MCF 10A (cell line): Measurements from ENCODE around the gene ZNF487. TPM values are rescaled to one million over a fixed set of nuclear protein-coding genes. Genes with fewer than 3 reads are reported as not detected.
A peak's percentile ranks its signal among the peaks of the same experiment; 100 is the strongest.

ENCODE experiments used
- BruUV-seq: library from RNA; stranded (reverse); fragments of 400-500 nt; replicated peaks from 2 replicates; lab custom pipeline; 2021; lab: Mats Ljungman, UMichigan
- CTCF ChIA-PET: fragments of 300-600 bp; sonication (Branson Sonifier 250); formaldehyde crosslinking; extraction: SDS; loops from one replicate; lab custom pipeline; 2021; ENCODE audit warnings: antibody characterized with exemption, inconsistent platforms; lab: Yijun Ruan, JAX
- POLR2A ChIA-PET: fragments of 300-600, 350-650 bp; sonication (Branson Sonifier 250); formaldehyde crosslinking; extraction: SDS; loops from one replicate; lab custom pipeline; 2020; ENCODE audit warnings: antibody characterized with exemption, inconsistent platforms; lab: Yijun Ruan, JAX
- DNase-seq: peaks from one replicate; pipeline ENCODE4 v3.0.0-alpha.2; 2018; ENCODE audit not compliant: unreplicated experiment
- H3K27ac Mint-ChIP-seq: one replicate; pipeline ENCODE4 v1.8.0; 2022; ENCODE audit warnings: mild to moderate bottlenecking, low read depth, mixed read lengths; ENCODE audit not compliant: unreplicated experiment
- H3K27me3 Mint-ChIP-seq: one replicate; pipeline ENCODE4 v1.8.0; 2022; ENCODE audit warnings: mixed read lengths; ENCODE audit not compliant: insufficient read depth, unreplicated experiment
- H3K36me3 Mint-ChIP-seq: one replicate; pipeline ENCODE4 v1.8.0; 2022; ENCODE audit warnings: mild to moderate bottlenecking, moderate library complexity, mixed read lengths; ENCODE audit not compliant: insufficient read depth, unreplicated experiment
- H3K4me1 Mint-ChIP-seq: one replicate; pipeline ENCODE4 v1.8.0; 2022; ENCODE audit warnings: mixed read lengths; ENCODE audit not compliant: insufficient read depth, unreplicated experiment
- H3K4me3 Mint-ChIP-seq: one replicate; pipeline ENCODE4 v1.8.0; 2022; ENCODE audit warnings: mild to moderate bottlenecking, moderate library complexity, mixed read lengths; ENCODE audit not compliant: unreplicated experiment
- H3K9me3 Mint-ChIP-seq: one replicate; pipeline ENCODE4 v1.8.0; 2022; ENCODE audit warnings: mixed read lengths; ENCODE audit not compliant: unreplicated experiment
- intact Hi-C: fragments of 100-400 bp; cut with micrococcal nuclease; formaldehyde crosslinking; loops from 2 replicates; pipeline ENCODE4 v1.14.1; 2022
- total RNA-seq: library from RNA; stranded (reverse); gene quantifications from 2 replicates; pipeline ENCODE4 v1.2.3, GENCODE V29; 2022
- TF ChIP-seq, protein P1 (sequence below): fragments of 200-600 bp; IDR thresholded peaks from one replicate; pipeline ENCODE4 v1.8.0; 2022; ENCODE audit warnings: antibody characterized with exemption, mild to moderate bottlenecking; ENCODE audit not compliant: unreplicated experiment

Gene ZNF487
- total RNA-seq, 1 experiment from 2014 or later = 2.2 TPM

DNA sequence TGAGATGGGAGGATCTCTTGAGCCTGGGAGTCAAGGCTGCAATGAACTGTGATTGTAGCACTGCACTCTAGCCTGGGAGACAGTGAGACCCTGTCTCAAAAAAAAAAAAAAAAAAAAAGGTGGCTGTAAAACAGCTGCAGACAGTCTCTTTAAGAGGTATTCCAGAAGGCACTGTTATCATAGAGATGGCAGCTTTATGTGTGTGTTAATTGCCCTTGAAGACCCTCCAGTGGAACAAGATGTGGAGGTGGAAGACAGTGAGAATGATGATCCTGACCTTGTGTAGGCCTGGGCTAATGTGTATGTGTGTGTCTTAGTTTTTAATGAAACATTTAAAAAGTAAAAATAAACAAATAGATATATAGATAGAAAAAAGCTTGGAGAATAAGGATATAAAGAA lies 66.0 kb downstream of the ZNF487 start:
- intact Hi-C loops = no loop called here
- BruUV-seq = no TSS peak
- CTCF ChIA-PET = no interaction called here
- Mint-ChIP-seq H3K9me3 (no peaks in the 10 kb centered on the region), H3K4me3 (no peak overlapping the region), H3K36me3 (no peaks in the 10 kb centered on the region), H3K27me3 (no peaks in the 10 kb centered on the region), H3K4me1 (no peaks in the 10 kb centered on the region), H3K27ac (no peak overlapping the region)
- TF ChIP-seq, protein P1, sequence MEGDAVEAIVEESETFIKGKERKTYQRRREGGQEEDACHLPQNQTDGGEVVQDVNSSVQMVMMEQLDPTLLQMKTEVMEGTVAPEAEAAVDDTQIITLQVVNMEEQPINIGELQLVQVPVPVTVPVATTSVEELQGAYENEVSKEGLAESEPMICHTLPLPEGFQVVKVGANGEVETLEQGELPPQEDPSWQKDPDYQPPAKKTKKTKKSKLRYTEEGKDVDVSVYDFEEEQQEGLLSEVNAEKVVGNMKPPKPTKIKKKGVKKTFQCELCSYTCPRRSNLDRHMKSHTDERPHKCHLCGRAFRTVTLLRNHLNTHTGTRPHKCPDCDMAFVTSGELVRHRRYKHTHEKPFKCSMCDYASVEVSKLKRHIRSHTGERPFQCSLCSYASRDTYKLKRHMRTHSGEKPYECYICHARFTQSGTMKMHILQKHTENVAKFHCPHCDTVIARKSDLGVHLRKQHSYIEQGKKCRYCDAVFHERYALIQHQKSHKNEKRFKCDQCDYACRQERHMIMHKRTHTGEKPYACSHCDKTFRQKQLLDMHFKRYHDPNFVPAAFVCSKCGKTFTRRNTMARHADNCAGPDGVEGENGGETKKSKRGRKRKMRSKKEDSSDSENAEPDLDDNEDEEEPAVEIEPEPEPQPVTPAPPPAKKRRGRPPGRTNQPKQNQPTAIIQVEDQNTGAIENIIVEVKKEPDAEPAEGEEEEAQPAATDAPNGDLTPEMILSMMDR = no peak
- DNase-seq = no peak
- POLR2A ChIA-PET = no interaction called here

DNA sequence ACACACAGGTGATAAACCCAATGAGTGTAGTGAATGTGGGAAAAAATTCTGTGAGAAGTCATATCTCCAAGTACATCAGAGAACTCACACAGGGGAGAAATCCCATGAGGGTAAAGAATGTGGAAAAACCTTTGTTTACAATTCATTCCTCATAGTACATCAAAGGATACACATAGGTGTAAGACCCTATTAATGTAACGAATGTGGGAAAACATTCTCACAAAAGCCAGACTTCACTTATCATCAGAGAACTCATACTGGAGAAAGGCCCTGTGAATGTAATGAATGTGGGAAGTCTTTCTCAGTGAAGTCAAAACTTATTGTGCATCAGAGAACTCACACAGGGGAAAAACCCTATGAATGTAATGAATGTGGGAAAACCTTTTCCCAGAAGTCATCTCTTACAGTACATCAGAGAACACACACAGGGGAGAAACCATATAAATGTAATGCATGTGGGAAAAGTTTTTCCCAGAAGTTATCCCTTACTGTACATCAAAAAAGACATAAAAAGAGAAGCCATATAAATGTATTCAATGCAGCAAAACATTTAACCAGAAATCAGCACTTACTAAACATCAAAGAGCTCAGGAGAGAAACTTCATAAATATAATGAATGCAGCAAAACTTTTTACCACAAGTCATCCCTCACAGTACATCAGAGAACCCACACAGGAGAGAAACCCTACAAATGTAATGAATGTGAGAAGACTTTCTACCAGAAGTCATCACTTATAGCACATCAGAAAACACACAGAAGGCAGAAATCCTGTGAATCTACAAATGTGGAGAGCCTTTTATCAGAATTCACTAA lies 87.7 kb downstream of the ZNF487 start:
- no peak overlapping the region for H3K27ac Mint-ChIP-seq
- ChIA-PET POLR2A (no interaction called here), CTCF (no interaction called here)
- H3K36me3 Mint-ChIP-seq = no peaks in the 10 kb centered on the region
- no peak overlapping the region for H3K4me3 Mint-ChIP-seq
- BruUV-seq = no TSS peak
- intact Hi-C loops = no loop called here
- H3K9me3 Mint-ChIP-seq = peaks cover 41% of the 10 kb centered on the region
- DNase-seq = peak; percentile 1
- H3K27me3 Mint-ChIP-seq = no peaks in the 10 kb centered on the region
- TF ChIP-seq, protein P1 = no peak
- no peaks in the 10 kb centered on the region for H3K4me1 Mint-ChIP-seq

Other genes with a start within 250 kb of the ZNF487 start
- gene RASGEF1A, start 170.0 kb upstream of the ZNF487 start, total RNA-seq = not detected in 2 replicates
- not detected in 2 replicates for gene FXYD4, start 65.5 kb upstream of the ZNF487 start, total RNA-seq
- gene HNRNPF, start 27.9 kb upstream of the ZNF487 start, total RNA-seq = 184 and 198 TPM in 2 replicates
- 9.9 and 16.4 TPM in 2 replicates for gene ZNF239, start 137.5 kb downstream of the ZNF487 start, total RNA-seq
- 4.9 and 6.5 TPM in 2 replicates for gene ZNF485, start 169.3 kb downstream of the ZNF487 start, total RNA-seq
- gene ZNF32, start 211.8 kb downstream of the ZNF487 start, total RNA-seq = 13.0 and 16.3 TPM in 2 replicates